ENCODE measurements around the gene DENND1A. TPM values are rescaled to one million over a fixed set of nuclear protein-coding genes. Genes with fewer than 3 reads are reported as not detected.

DENND1A gene
- total RNA-seq, 2 experiments from 2014 or later = 21.9 to 23.3 TPM

GRCh38 chr9:123490688-123491087, 439.2 kb downstream of the DENND1A start:
- Mint-ChIP-seq H3K9me3 (no peaks in the 10 kb centered on the region), H3K27ac (no peak overlapping the region), H3K4me1 (ENCODE audit: low read depth) (no peaks in the 10 kb centered on the region), H3K36me3 (ENCODE audit: low read depth) (peaks cover 1% of the 10 kb centered on the region), H3K4me3 (no peak overlapping the region), H3K27me3 (no peaks in the 10 kb centered on the region)
- no peak for TF ChIP-seq CTCF (IDR thresholded peaks at IDR 0.05)
- intact Hi-C loops (cut with micrococcal nuclease) = no loop called here
- ChIA-PET CTCF (no interaction called here), POLR2A (no interaction called here)
- no peak for ATAC-seq
- DNase-seq = no peak

- Mint-ChIP-seq H3K36me3 (ENCODE audit: low read depth) (peaks cover 1% of the 10 kb centered on the region), H3K4me1 (ENCODE audit: low read depth) (no peaks in the 10 kb centered on the region), H3K27me3 (no peaks in the 10 kb centered on the region), H3K9me3 (no peaks in the 10 kb centered on the region), H3K4me3 (no peak overlapping the region), H3K27ac (no peak overlapping the region)
- CTCF ChIA-PET = interaction anchor here (1.2 kb wide), 1 partner anchor 9 kb away, joined by 3 read pairs; no protein-coding TSS in a partner anchor
- TF ChIP-seq CTCF (IDR thresholded peaks at IDR 0.05) = no peak
- DNase-seq = no peak
- ATAC-seq = no peak
- intact Hi-C loops (cut with micrococcal nuclease) = no loop called here
- POLR2A ChIA-PET = no interaction called here
Measured at GRCh38 chr9:123488722-123489321, 441.1 kb downstream of the DENND1A start.

GRCh38 chr9:123487944-123488548, 441.9 kb downstream of the DENND1A start:
- no peak for ATAC-seq
- POLR2A ChIA-PET = no interaction called here
- H3K27ac Mint-ChIP-seq = no peak overlapping the region
- intact Hi-C loops (cut with micrococcal nuclease) = no loop called here
- no peak overlapping the region for H3K4me3 Mint-ChIP-seq
- DNase-seq = no peak
- no peaks in the 10 kb centered on the region for H3K4me1 Mint-ChIP-seq (ENCODE audit: low read depth)
- H3K9me3 Mint-ChIP-seq = no peaks in the 10 kb centered on the region
- TF ChIP-seq CTCF (IDR thresholded peaks at IDR 0.05) = no peak
- H3K36me3 Mint-ChIP-seq (ENCODE audit: low read depth) = peaks cover 1% of the 10 kb centered on the region
- no peaks in the 10 kb centered on the region for H3K27me3 Mint-ChIP-seq
- CTCF ChIA-PET = no interaction called here

GRCh38 chr9:123486431-123486830, 443.5 kb downstream of the DENND1A start:
- Mint-ChIP-seq H3K27ac (no peak overlapping the region), H3K27me3 (no peaks in the 10 kb centered on the region), H3K4me3 (no peak overlapping the region), H3K36me3 (ENCODE audit: low read depth) (peaks cover 1% of the 10 kb centered on the region), H3K9me3 (no peaks in the 10 kb centered on the region), H3K4me1 (ENCODE audit: low read depth) (no peaks in the 10 kb centered on the region)
- no peak for DNase-seq
- intact Hi-C loops (cut with micrococcal nuclease) = no loop called here
- ATAC-seq = no peak
- CTCF ChIA-PET = no interaction called here
- POLR2A ChIA-PET = no interaction called here
- no peak for TF ChIP-seq CTCF (IDR thresholded peaks at IDR 0.05)

- ChIA-PET CTCF (no interaction called here), POLR2A (no interaction called here)
- H3K4me3 Mint-ChIP-seq = no peak overlapping the region
- no peaks in the 10 kb centered on the region for H3K27me3 Mint-ChIP-seq
- no peak for TF ChIP-seq CTCF (IDR thresholded peaks at IDR 0.05)
- peaks cover 1% of the 10 kb centered on the region for H3K36me3 Mint-ChIP-seq (ENCODE audit: low read depth)
- intact Hi-C loops (cut with micrococcal nuclease) = no loop called here
- H3K4me1 Mint-ChIP-seq (ENCODE audit: low read depth) = no peaks in the 10 kb centered on the region
- ATAC-seq (no peak), DNase-seq (no peak)
- no peak overlapping the region for H3K27ac Mint-ChIP-seq
- H3K9me3 Mint-ChIP-seq = no peaks in the 10 kb centered on the region
Measured at GRCh38 chr9:123485216-123485615, 444.7 kb downstream of the DENND1A start.

Data from activated CD8-positive, alpha-beta T cell treated with anti-CD3 and anti-CD28 coated beads for 36 hours (primary cell).